ENCODE data around the gene NACAD. TPM values are rescaled to one million over a fixed set of nuclear protein-coding genes. Genes with fewer than 3 reads are reported as not detected.

Gene NACAD
- total and polyA plus RNA-seq, 2 of the 4 experiments (the other 2 are of a cell fraction) = 0.54 to 2.2 TPM

DNA sequence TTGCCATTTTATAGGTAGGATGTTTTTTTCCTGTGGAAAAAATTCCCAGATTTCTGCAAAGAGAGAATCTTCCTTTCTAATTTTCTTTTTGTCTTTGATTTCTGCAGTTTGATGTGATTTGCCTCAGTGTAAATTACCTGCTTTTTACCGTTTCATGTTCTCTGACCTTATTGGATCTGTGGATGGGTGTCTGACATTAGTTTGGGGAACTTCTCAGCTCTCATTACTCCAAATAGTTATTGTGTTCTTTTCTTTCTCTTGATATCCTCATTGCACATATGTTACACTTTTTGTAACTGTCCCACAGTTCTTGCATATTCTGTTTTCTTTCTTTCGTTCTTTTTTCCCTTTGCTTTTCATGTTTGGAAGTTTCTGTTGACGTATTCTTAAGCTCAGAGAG is 28.5 kb downstream of the NACAD start:
- H3K23ac ChIP-seq (ENCODE audit: low read depth, low read length) = no peak overlapping the region
- peaks cover 1% of the 10 kb centered on the region for H3K4me1 ChIP-seq (ENCODE audit: control insufficient read depth, insufficient read depth, low read length)
- no peak overlapping the region for H2BK15ac ChIP-seq (ENCODE audit: low read depth, low read length)
- no peak overlapping the region for H2AK5ac ChIP-seq (ENCODE audit: low read depth, low read length)
- H3K9me1 ChIP-seq (ENCODE audit: insufficient read depth, low read length) = peaks cover 19% of the 10 kb centered on the region
- no TSS peak for BruUV-seq (replicated peaks)
- H3K27me3 ChIP-seq (ENCODE audit: control insufficient read depth, insufficient read depth, low read length) = no peaks in the 10 kb centered on the region
- no peak overlapping the region for H3K14ac ChIP-seq (replicated peaks; ENCODE audit: low read depth, low read length)
- H4K5ac ChIP-seq (ENCODE audit: low read depth, low read length) = no peak overlapping the region
- no peak overlapping the region for H4K91ac ChIP-seq (ENCODE audit: insufficient read depth, low read depth, low read length)
- H3K36me3 ChIP-seq (ENCODE audit: control insufficient read depth, insufficient read depth, low read length) = peaks cover 13% of the 10 kb centered on the region
- H2AFZ ChIP-seq (replicated peaks; ENCODE audit: low read length, poor library complexity) = no peak overlapping the region
- ATAC-seq (ENCODE audit: low read depth) = no peak
- H3K4me3 ChIP-seq (ENCODE audit: insufficient read depth, low read depth, low read length) = no peak overlapping the region
- WGBS, 2 experiments (ENCODE audit: extremely low coverage in 2 of 2, insufficient read length in 1 of 2) = no CpG with 5 or more reads among the region's 3 CpGs
- TF ChIP-seq, protein P1, sequence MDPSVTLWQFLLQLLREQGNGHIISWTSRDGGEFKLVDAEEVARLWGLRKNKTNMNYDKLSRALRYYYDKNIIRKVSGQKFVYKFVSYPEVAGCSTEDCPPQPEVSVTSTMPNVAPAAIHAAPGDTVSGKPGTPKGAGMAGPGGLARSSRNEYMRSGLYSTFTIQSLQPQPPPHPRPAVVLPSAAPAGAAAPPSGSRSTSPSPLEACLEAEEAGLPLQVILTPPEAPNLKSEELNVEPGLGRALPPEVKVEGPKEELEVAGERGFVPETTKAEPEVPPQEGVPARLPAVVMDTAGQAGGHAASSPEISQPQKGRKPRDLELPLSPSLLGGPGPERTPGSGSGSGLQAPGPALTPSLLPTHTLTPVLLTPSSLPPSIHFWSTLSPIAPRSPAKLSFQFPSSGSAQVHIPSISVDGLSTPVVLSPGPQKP (IDR thresholded peaks at IDR 0.05; ENCODE audit: borderline replicate concordance, low read depth, low read length) = no peak
- TF ChIP-seq MXI1 (IDR thresholded peaks at IDR 0.05; ENCODE audit: borderline replicate concordance, low read depth, low read length) (no peak), FOS (IDR thresholded peaks at IDR 0.05; ENCODE audit: low read depth, low read length) (no peak), RAD21 (IDR thresholded peaks at IDR 0.05; ENCODE audit: low read length) (no peak), NFE2L2 (IDR thresholded peaks at IDR 0.05; ENCODE audit: low read depth, low read length) (no peak)
- H3K9me3 ChIP-seq (ENCODE audit: control insufficient read depth, insufficient read depth, low read length) = no peaks in the 10 kb centered on the region
- no peak overlapping the region for H2BK5ac ChIP-seq (ENCODE audit: low read depth, low read length, poor library complexity, severe bottlenecking)
- no peak overlapping the region for H2BK120ac ChIP-seq (ENCODE audit: low read depth, low read length)
- DNase-seq = no peak
- no peak overlapping the region for H4K8ac ChIP-seq (ENCODE audit: low read depth in 2 of 2, low read length in 2 of 2)
- intact Hi-C loops (cut with micrococcal nuclease) (no loop called here), in situ Hi-C loops (cut with MboI; ENCODE audit: low sequenced_read_pairs) (no loop called here), dilution Hi-C loops (cut with HindIII; ENCODE audit: low sequenced_read_pairs, unreplicated experiment) (no loop called here)
- H3K9ac ChIP-seq (ENCODE audit: low read depth, low read length) = no peak overlapping the region
- H3K4me2 ChIP-seq (ENCODE audit: low read depth, low read length) = no peak overlapping the region
- POLR2A ChIA-PET (ENCODE audit: unreplicated experiment) = no interaction called here
- peaks cover 25% of the 10 kb centered on the region for H4K20me1 ChIP-seq (ENCODE audit: insufficient read depth, low read length)
- H3K4ac ChIP-seq (ENCODE audit: low read depth, low read length) = no peak overlapping the region
- CTCF ChIA-PET = interaction anchor here (1.4 kb wide), 1 partner anchor 25 kb away, joined by 3 read pairs; no protein-coding TSS in a partner anchor
- H3K18ac ChIP-seq (ENCODE audit: low read depth, low read length) = no peak overlapping the region
- H2AK9ac ChIP-seq (replicated peaks; ENCODE audit: low read depth, low read length, poor library complexity) = no peak overlapping the region
- no peak overlapping the region for H2BK20ac ChIP-seq (ENCODE audit: low read depth, low read length)
- H3K79me1 ChIP-seq (ENCODE audit: low read depth in 1 of 2, low read length in 2 of 2) = peaks cover 36 to 78% of the 10 kb centered on the region in 2 experiments
- no peak overlapping the region for H3K27ac ChIP-seq (ENCODE audit: insufficient read depth, low read length)
- H3K56ac ChIP-seq (ENCODE audit: extremely low read depth, insufficient read depth, low read length) = no peak overlapping the region
